Measurements from ENCODE around the gene C15orf62.

DNA sequence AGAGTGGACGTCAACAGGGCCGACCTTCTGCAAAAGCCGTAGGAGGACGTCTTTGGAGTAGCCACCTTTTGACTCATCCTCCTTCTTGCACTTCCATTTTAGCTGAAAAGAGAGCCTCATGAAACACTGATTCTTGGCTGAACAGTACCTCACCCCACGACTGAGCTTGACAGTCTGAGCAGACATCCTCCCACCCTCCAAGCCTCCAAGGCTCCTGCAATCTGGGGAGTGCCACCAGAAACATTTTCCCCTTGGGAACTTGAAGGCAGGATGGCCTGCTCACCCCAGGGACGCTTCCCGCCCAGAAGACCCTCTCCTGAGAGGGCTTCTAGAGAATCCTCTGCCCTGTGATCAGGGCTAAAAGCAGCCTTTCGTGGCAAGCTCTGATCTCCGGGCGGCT lies 5.2 kb downstream of the C15orf62 start:
- TF ChIP-seq, protein P1, sequence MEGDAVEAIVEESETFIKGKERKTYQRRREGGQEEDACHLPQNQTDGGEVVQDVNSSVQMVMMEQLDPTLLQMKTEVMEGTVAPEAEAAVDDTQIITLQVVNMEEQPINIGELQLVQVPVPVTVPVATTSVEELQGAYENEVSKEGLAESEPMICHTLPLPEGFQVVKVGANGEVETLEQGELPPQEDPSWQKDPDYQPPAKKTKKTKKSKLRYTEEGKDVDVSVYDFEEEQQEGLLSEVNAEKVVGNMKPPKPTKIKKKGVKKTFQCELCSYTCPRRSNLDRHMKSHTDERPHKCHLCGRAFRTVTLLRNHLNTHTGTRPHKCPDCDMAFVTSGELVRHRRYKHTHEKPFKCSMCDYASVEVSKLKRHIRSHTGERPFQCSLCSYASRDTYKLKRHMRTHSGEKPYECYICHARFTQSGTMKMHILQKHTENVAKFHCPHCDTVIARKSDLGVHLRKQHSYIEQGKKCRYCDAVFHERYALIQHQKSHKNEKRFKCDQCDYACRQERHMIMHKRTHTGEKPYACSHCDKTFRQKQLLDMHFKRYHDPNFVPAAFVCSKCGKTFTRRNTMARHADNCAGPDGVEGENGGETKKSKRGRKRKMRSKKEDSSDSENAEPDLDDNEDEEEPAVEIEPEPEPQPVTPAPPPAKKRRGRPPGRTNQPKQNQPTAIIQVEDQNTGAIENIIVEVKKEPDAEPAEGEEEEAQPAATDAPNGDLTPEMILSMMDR (IDR thresholded peaks at IDR 0.05): no peak
- TF ChIP-seq POLR2A (IDR thresholded peaks at IDR 0.05): no peak

All from prostate gland (tissue), 2 donors.